B cell (primary cell): ENCODE data around the gene GGCX. TPM values are rescaled to one million over a fixed set of nuclear protein-coding genes. Genes with fewer than 3 reads are reported as not detected.

ENCODE experiments used
- ATAC-seq: fragments of 200-7000 bp; cut with Tn5 transposase; one replicate; pipeline ENCODE4 v1.10.0; 2021; ENCODE audit warnings: low read depth, mild to moderate bottlenecking, moderate number of reproducible peaks, moderate library complexity
- CTCF ChIA-PET: fragments of 350-600 bp; sonication (Branson Sonifier 250); formaldehyde crosslinking; loops from one replicate; lab custom pipeline; 2021; ENCODE audit warnings: antibody characterized with exemption, inconsistent platforms; lab: Charles Lee
- POLR2A ChIA-PET: fragments of 350-600 bp; sonication (Branson Sonifier 250); formaldehyde crosslinking; loops from one replicate; lab custom pipeline; 2021; ENCODE audit warnings: antibody characterized with exemption; lab: Charles Lee
- DNase-seq: peaks from one replicate; pipeline ENCODE4 v3.0.0; 2013
- H2AFZ ChIP-seq: 2 replicates; pipeline ENCODE4 v1.6.1; 2012; ENCODE audit warnings: mild to moderate bottlenecking, low read depth, low read length; ENCODE audit not compliant: insufficient read depth, poor library complexity, severe bottlenecking
- H3K27ac ChIP-seq, 2 donors: 1 replicate in 1 of 2; 2 replicates in 1 of 2; pipeline ENCODE4 v1.5.1; 2012 to 2013; ENCODE audit warnings: low read length in 2 of 2, mild to moderate bottlenecking in 2 of 2, moderate library complexity in 1 of 2
- H3K27me3 ChIP-seq, 4 experiments: fragments of 200-600 bp in 1 of 4; sonication (generic) in 1 of 4; replicated peaks in 1 of 4; 1 replicate in 2 of 4; 2 replicates in 2 of 4; pipeline versions ENCODE4 v1.6.1 to v1.7.0; 2013 to 2016; ENCODE audit warnings: low read length in 3 of 4, mild to moderate bottlenecking in 2 of 4, mixed read lengths in 1 of 4, moderate library complexity in 1 of 4; ENCODE audit not compliant: insufficient read depth in 4 of 4, control insufficient read depth in 3 of 4; ENCODE audit errors: control extremely low read depth in 1 of 4
- H3K36me3 ChIP-seq, 2 experiments: replicated peaks in 1 of 2; 1 replicate in 1 of 2; 2 replicates in 1 of 2; pipeline versions ENCODE4 v1.6.1 to v1.7.1; 2013; ENCODE audit warnings: low read length in 1 of 2; ENCODE audit not compliant: insufficient read depth in 2 of 2, control insufficient read depth in 1 of 2; ENCODE audit errors: control extremely low read depth in 1 of 2, extremely low read depth in 1 of 2
- H3K4me1 ChIP-seq, 2 donors: fragments of 200-600 bp in 1 of 2; sonication (generic) in 1 of 2; 1 replicate in 1 of 2; 2 replicates in 1 of 2; pipeline versions ENCODE4 v1.5.1 to v1.6.1; 2013 to 2017; ENCODE audit warnings: low read length in 2 of 2; ENCODE audit not compliant: control insufficient read depth in 2 of 2, insufficient read depth in 2 of 2
- H3K4me2 ChIP-seq: replicated peaks from 2 replicates; pipeline ENCODE3; 2012; ENCODE audit warnings: mild to moderate bottlenecking, low read depth, low read length; ENCODE audit not compliant: poor library complexity, severe bottlenecking
- H3K4me3 ChIP-seq, 5 experiments: fragments of 200-600 bp in 1 of 5; sonication (generic) in 1 of 5; 1 replicate in 3 of 5; 2 replicates in 2 of 5; pipeline versions ENCODE4 v1.5.1 to v1.7.0; 2011 to 2016; ENCODE audit warnings: low read length in 4 of 5, mild to moderate bottlenecking in 4 of 5, low read depth in 2 of 5, control low read depth in 1 of 5, moderate library complexity in 1 of 5; ENCODE audit not compliant: insufficient read depth in 1 of 5; ENCODE audit errors: control extremely low read depth in 1 of 5, extremely low read depth in 1 of 5
- H3K79me2 ChIP-seq: fragments of 200-600 bp; sonication (generic); one replicate; pipeline ENCODE4 v1.6.0; 2016; ENCODE audit warnings: low read length; ENCODE audit not compliant: control insufficient read depth, insufficient read depth
- H3K9ac ChIP-seq: fragments of 200-600 bp; sonication (generic); 2 replicates; pipeline ENCODE4 v1.6.1; 2017; ENCODE audit warnings: mild to moderate bottlenecking, low read length, moderate library complexity
- H3K9me3 ChIP-seq, 3 donors: one replicate each; pipeline versions ENCODE4 v1.6.1 to v1.7.1; 2013; ENCODE audit warnings: low read length in 2 of 3; ENCODE audit not compliant: control insufficient read depth in 2 of 3, insufficient read depth in 1 of 3; ENCODE audit errors: control extremely low read depth in 1 of 3
- H4K20me1 ChIP-seq: 2 replicates; pipeline ENCODE4 v1.6.0; 2012; ENCODE audit warnings: mild to moderate bottlenecking, low read length; ENCODE audit not compliant: insufficient read depth, control insufficient read depth, poor library complexity, severe bottlenecking
- H3K27ac Mint-ChIP-seq: one replicate; pipeline ENCODE4 v1.8.0; 2021; ENCODE audit warnings: mixed read lengths
- H3K27me3 Mint-ChIP-seq: one replicate; pipeline ENCODE4 v1.8.0; 2021; ENCODE audit warnings: mixed read lengths
- H3K4me1 Mint-ChIP-seq: one replicate; pipeline ENCODE4 v1.8.0; 2021; ENCODE audit warnings: mixed read lengths
- H3K4me3 Mint-ChIP-seq: one replicate; pipeline ENCODE4 v1.8.0; 2021; ENCODE audit warnings: mixed read lengths
- H3K9me3 Mint-ChIP-seq: one replicate; pipeline ENCODE4 v1.8.0; 2022; ENCODE audit warnings: mixed read lengths; ENCODE audit not compliant: insufficient read depth
- EZH2 ChIP-seq: IDR thresholded peaks from 2 replicates; pipeline ENCODE4 v1.6.1; 2012; ENCODE audit warnings: borderline replicate concordance, low read depth, mild to moderate bottlenecking, moderate library complexity, low read length; ENCODE audit not compliant: insufficient read depth, poor library complexity, severe bottlenecking
- WGBS: methylation state at CpG from one replicate; pipeline ENCODE4 v1.1.5; 2013; ENCODE audit warnings: missing lambda C conversion rate; ENCODE audit not compliant: insufficient coverage; 5-methylcytosine and 5-hydroxymethylcytosine counted together
- intact Hi-C: fragments of 100-400 bp; cut with micrococcal nuclease; formaldehyde crosslinking; loops from one replicate; pipeline ENCODE4 v1.10.0; 2022
- polyA plus RNA-seq: library from polyadenylated mRNA; depleted of rRNA; stranded (reverse); fragments of >200 nt; gene quantifications from 2 replicates; pipeline ENCODE4 v1.2.3, GENCODE V29; 2012
- total RNA-seq, 2 donors: library from RNA; stranded (reverse); fragments of 120-200 nt in 1 of 2; gene quantifications; 1 replicate in 1 of 2; 2 replicates in 1 of 2; pipeline versions ENCODE4 v1.2.3 to v1.2.4, GENCODE V29; 2013 to 2022
- TF ChIP-seq, protein P1 (sequence below): fragments of 200-600 bp; IDR thresholded peaks from one replicate; pipeline ENCODE4 v1.8.0; 2022; ENCODE audit warnings: antibody characterized with exemption, mild to moderate bottlenecking

The GGCX gene
- total and polyA plus RNA-seq, 2 donors (not counting 1 experiment from before 2014, with no cell fraction given) = 23.5 to 36.8 TPM

DNA sequence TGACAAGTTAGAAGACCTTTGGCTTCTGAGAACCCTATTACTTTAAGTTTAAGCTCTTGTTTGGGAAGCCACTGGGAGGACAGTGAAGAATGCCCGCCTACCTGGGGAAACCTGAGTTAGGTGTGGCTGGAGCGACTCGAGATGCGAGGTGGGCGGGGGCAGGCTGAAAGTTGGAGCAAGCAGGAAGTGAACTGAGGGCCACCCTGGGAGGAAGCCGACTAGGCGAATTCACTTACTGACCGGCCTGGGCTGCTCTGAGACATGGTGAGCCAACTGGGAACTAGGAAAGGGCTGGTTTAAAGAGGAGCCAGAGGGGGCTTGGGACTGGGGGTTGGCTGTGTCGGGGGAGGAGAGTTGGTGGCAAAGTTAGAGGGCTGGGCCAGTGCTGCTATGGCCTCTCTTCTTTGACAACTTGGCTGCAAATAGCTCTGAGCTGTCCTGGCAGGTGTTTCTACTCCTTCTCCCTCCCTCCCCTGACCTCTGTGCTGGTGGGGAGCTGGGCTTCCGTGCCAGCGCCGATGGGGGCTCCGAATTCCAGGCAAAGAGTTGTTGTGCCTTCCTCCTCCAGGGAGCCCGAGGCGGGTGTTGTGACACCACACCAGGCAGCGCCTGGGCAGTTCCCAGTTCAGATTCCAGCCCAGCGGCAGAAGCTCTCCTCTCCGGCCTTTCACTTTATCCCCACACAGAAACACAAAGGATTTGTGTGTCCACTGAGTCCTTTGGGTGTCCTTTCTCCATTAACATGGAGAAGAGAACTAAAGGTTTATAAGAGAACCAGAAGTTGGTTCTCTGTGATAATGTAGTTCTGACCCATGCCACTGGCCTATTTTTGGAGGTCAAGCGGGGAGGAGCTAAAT lies 16.3 kb upstream of the GGCX start, which contains the start of gene VAMP8:
Gene VAMP8, plus strand, starts transcription at position 201 of the 857 bp plus-strand sequence. Its CDS starts 61 bp downstream, at position 262.
- H3K27ac ChIP-seq = peak within 1 kb of the TSS; percentile 70 to 87
- H4K20me1 ChIP-seq = peaks cover 7% of the 10 kb centered on the region
- WGBS = 2% methylated on average over 16 of the region's 19 CpGs
- DNase-seq (peak; percentile 68), ATAC-seq (peak; percentile 67)
- intact Hi-C loops = loop anchor here (1.0 kb wide), 4 partner anchors 16 to 35 kb away; partner anchors contain the start of genes C2orf68, GGCX, RNF181 and TMEM150A
- TF ChIP-seq, protein P1, sequence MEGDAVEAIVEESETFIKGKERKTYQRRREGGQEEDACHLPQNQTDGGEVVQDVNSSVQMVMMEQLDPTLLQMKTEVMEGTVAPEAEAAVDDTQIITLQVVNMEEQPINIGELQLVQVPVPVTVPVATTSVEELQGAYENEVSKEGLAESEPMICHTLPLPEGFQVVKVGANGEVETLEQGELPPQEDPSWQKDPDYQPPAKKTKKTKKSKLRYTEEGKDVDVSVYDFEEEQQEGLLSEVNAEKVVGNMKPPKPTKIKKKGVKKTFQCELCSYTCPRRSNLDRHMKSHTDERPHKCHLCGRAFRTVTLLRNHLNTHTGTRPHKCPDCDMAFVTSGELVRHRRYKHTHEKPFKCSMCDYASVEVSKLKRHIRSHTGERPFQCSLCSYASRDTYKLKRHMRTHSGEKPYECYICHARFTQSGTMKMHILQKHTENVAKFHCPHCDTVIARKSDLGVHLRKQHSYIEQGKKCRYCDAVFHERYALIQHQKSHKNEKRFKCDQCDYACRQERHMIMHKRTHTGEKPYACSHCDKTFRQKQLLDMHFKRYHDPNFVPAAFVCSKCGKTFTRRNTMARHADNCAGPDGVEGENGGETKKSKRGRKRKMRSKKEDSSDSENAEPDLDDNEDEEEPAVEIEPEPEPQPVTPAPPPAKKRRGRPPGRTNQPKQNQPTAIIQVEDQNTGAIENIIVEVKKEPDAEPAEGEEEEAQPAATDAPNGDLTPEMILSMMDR = no peak
- no peak for TF ChIP-seq EZH2
- H2AFZ ChIP-seq = peak within 1 kb of the TSS; percentile 87
- H3K36me3 ChIP-seq = peaks cover 0 to 22% of the 10 kb centered on the region in 2 experiments
- CTCF ChIA-PET = interaction anchor here (0.5 to 1.4 kb wide), 4 partner anchors 26 to 277 kb away, joined by 3 to 8 read pairs (median 4); no protein-coding TSS in a partner anchor
- H3K4me1 ChIP-seq = peaks cover 20 to 36% of the 10 kb centered on the region in 2 donors
- no peaks in the 10 kb centered on the region for H3K9me3 ChIP-seq
- H3K27ac Mint-ChIP-seq = peak within 1 kb of the TSS; percentile 96
- peak within 1 kb of the TSS; percentile 96 for H3K4me2 ChIP-seq
- H3K9me3 Mint-ChIP-seq = no peaks in the 10 kb centered on the region
- H3K27me3 Mint-ChIP-seq = no peaks in the 10 kb centered on the region
- POLR2A ChIA-PET = interaction anchor here (0.6 to 2.1 kb wide), 6 partner anchors 10 to 219 kb away, joined by 3 to 13 read pairs (median 4); partner anchors contain the start of gene RNF181
- peak within 1 kb of the TSS; percentile 93 for H3K4me3 Mint-ChIP-seq
- H3K79me2 ChIP-seq = peaks cover 37% of the 10 kb centered on the region
- H3K27me3 ChIP-seq = no peaks in the 10 kb centered on the region
- H3K9ac ChIP-seq = peak within 1 kb of the TSS; percentile 91
- peak within 1 kb of the TSS; percentile 50 to 97 (median 70) for H3K4me3 ChIP-seq
- H3K4me1 Mint-ChIP-seq = peaks cover 37% of the 10 kb centered on the region
